HEK293 (cell line): ENCODE results near the gene NUP50.

ENCODE experiments used
- CTCF ChIA-PET: fragments of 350-600 bp; formaldehyde crosslinking; extraction: SDS; loops from one replicate; lab custom pipeline; 2021; ENCODE audit warnings: antibody characterized with exemption; lab: Yijun Ruan, JAX
- POLR2A ChIA-PET: fragments of 300-600 bp; formaldehyde crosslinking; extraction: SDS; loops from one replicate; lab custom pipeline; 2020; ENCODE audit warnings: antibody characterized with exemption, inconsistent platforms; lab: Yijun Ruan, JAX
- H3K27ac ChIP-seq: fragments of 200-500 bp; sonication (Bioruptor generic); 2 replicates; pipeline ENCODE4 v1.5.1; 2014; ENCODE audit warnings: low read depth, low read length, control low read depth, inconsistent platforms; ENCODE audit errors: extremely low read depth
- H3K36me3 ChIP-seq, 2 experiments: fragments of 200-500 bp in 1 of 2; sonication (Bioruptor generic) in 1 of 2; 1 replicate in 1 of 2; 2 replicates in 1 of 2; pipeline ENCODE4 v1.5.1; 2014 to 2017; ENCODE audit warnings: inconsistent platforms in 2 of 2, low read length in 2 of 2; ENCODE audit not compliant: control insufficient read depth in 2 of 2, insufficient read depth in 1 of 2
- H3K4me1 ChIP-seq: fragments of 200-500 bp; sonication (Bioruptor generic); 2 replicates; pipeline ENCODE4 v1.5.1; 2014; ENCODE audit warnings: mild to moderate bottlenecking, low read length, inconsistent platforms; ENCODE audit not compliant: control insufficient read depth, insufficient read depth
- H3K4me3 ChIP-seq: 2 replicates; pipeline ENCODE4 v1.5.1; 2011; ENCODE audit warnings: low read depth, mild to moderate bottlenecking, control low read depth, low read length, moderate library complexity
- H3K9me3 ChIP-seq: fragments of 200-500 bp; sonication (Bioruptor generic); 2 replicates; pipeline ENCODE4 v1.5.1; 2014; ENCODE audit warnings: low read depth, low read length, inconsistent platforms; ENCODE audit not compliant: control insufficient read depth, insufficient read depth
- HIC1 ChIP-seq: fragments of 450-650 bp; formaldehyde crosslinking; IDR thresholded peaks from 2 replicates; pipeline ENCODE4 v1.5.1; 2016; ENCODE audit warnings: missing biosample characterization, missing genetic modification characterization
- KLF17 ChIP-seq: fragments of 450-650 bp; formaldehyde crosslinking; IDR thresholded peaks from 2 replicates; pipeline ENCODE4 v1.5.1; 2016; ENCODE audit warnings: missing biosample characterization, missing genetic modification characterization
- SCRT1 ChIP-seq: fragments of 450-650 bp; formaldehyde crosslinking; IDR thresholded peaks from 2 replicates; pipeline ENCODE4 v1.5.1; 2016; ENCODE audit warnings: missing biosample characterization, missing genetic modification characterization, borderline replicate concordance
- ZBTB10 ChIP-seq: fragments of 450-650 bp; formaldehyde crosslinking; IDR thresholded peaks from 2 replicates; pipeline ENCODE4 v1.5.1; 2016; ENCODE audit warnings: missing biosample characterization, missing genetic modification characterization
- ZBTB26 ChIP-seq: fragments of 450-650 bp; formaldehyde crosslinking; optimal IDR thresholded peaks from 2 replicates; pipeline ENCODE3; 2016; ENCODE audit warnings: missing biosample characterization, mild to moderate bottlenecking, missing genetic modification characterization
- ZNF10 ChIP-seq: fragments of 450-650 bp; formaldehyde crosslinking; IDR thresholded peaks from 2 replicates; pipeline ENCODE4 v1.5.1; 2017; ENCODE audit warnings: missing biosample characterization, missing genetic modification characterization
- ZNF133 ChIP-seq: fragments of 450-650 bp; formaldehyde crosslinking; IDR thresholded peaks from 2 replicates; pipeline ENCODE4 v1.5.1; 2016; ENCODE audit warnings: missing biosample characterization, missing genetic modification characterization
- ZNF148 ChIP-seq: fragments of 450-650 bp; formaldehyde crosslinking; IDR thresholded peaks from 2 replicates; pipeline ENCODE4 v1.5.0; 2017; ENCODE audit warnings: missing biosample characterization, missing genetic modification characterization, borderline replicate concordance
- ZNF239 ChIP-seq: fragments of 450-650 bp; formaldehyde crosslinking; IDR thresholded peaks from 2 replicates; pipeline ENCODE4 v1.5.1; 2016; ENCODE audit warnings: missing biosample characterization, missing genetic modification characterization
- ZNF26 ChIP-seq: fragments of 450-650 bp; formaldehyde crosslinking; IDR thresholded peaks from 2 replicates; pipeline ENCODE4 v1.5.1; 2016; ENCODE audit warnings: missing biosample characterization, missing genetic modification characterization
- ZNF266 ChIP-seq: fragments of 450-650 bp; formaldehyde crosslinking; IDR thresholded peaks from 2 replicates; pipeline ENCODE4 v1.5.1; 2016; ENCODE audit warnings: missing biosample characterization, missing genetic modification characterization, low read depth
- ZNF335 ChIP-seq: fragments of 450-650 bp; formaldehyde crosslinking; conservative IDR thresholded peaks from 2 replicates; pipeline ENCODE4 v1.5.1; 2016; ENCODE audit warnings: missing biosample characterization, missing genetic modification characterization
- ZNF501 ChIP-seq: fragments of 450-650 bp; formaldehyde crosslinking; IDR thresholded peaks from 2 replicates; pipeline ENCODE4 v1.5.1; 2016; ENCODE audit warnings: missing biosample characterization, missing genetic modification characterization
- ZNF513 ChIP-seq: fragments of 450-650 bp; IDR thresholded peaks from 2 replicates; pipeline ENCODE4 v1.5.1; 2018; ENCODE audit warnings: missing biosample characterization, missing genetic modification characterization
- ZNF571 ChIP-seq: fragments of 450-650 bp; formaldehyde crosslinking; IDR thresholded peaks from 2 replicates; pipeline ENCODE4 v1.5.0; 2017; ENCODE audit warnings: missing biosample characterization, missing genetic modification characterization
- ZNF624 ChIP-seq: fragments of 450-650 bp; formaldehyde crosslinking; IDR thresholded peaks from 2 replicates; pipeline ENCODE4 v1.5.1; 2017; ENCODE audit warnings: missing biosample characterization, missing genetic modification characterization
- ZNF645 ChIP-seq: fragments of 450-650 bp; formaldehyde crosslinking; IDR thresholded peaks from 2 replicates; pipeline ENCODE4; 2016; ENCODE audit warnings: missing biosample characterization, missing genetic modification characterization
- ZNF677 ChIP-seq: fragments of 450-650 bp; IDR thresholded peaks from 2 replicates; pipeline ENCODE4 v1.5.0; 2018; ENCODE audit warnings: missing biosample characterization, mild to moderate bottlenecking, missing genetic modification characterization, moderate library complexity
- ZSCAN23 ChIP-seq: fragments of 450-650 bp; formaldehyde crosslinking; IDR thresholded peaks from 2 replicates; pipeline ENCODE4 v1.5.1; 2016; ENCODE audit warnings: missing biosample characterization, missing genetic modification characterization

The NUP50 gene

GRCh38 chr22:45127866-45128265 is 35.9 kb upstream of the NUP50 start:
- ChIA-PET POLR2A (no interaction called here), CTCF (no interaction called here)
- Histone ChIP-seq H3K4me1 (no peaks in the 10 kb centered on the region), H3K4me3 (no peak overlapping the region), H3K9me3 (no peaks in the 10 kb centered on the region), H3K36me3 (peaks cover 0 to 3% of the 10 kb centered on the region in 2 experiments; a peak in 2 of 3 replicates), H3K27ac (no peak overlapping the region)
- TF ChIP-seq ZNF133 (tag by site-specific recombination) (no peak), ZNF266 (no peak), ZNF645 (tag by site-specific recombination) (no peak), ZNF26 (tag by site-specific recombination) (no peak), ZNF571 (tag by site-specific recombination) (no peak), ZNF677 (tag by site-specific recombination) (no peak), ZNF148 (tag by site-specific recombination) (no peak), ZSCAN23 (tag by site-specific recombination) (no peak), SCRT1 (tag by site-specific recombination) (no peak), ZNF624 (tag by site-specific recombination) (no peak), ZNF10 (no peak), ZBTB10 (no peak), KLF17 (tag by site-specific recombination) (no peak)

GRCh38 chr22:45129703-45130524 is 33.8 kb upstream of the NUP50 start:
- Histone ChIP-seq H3K27ac (no peak overlapping the region), H3K4me3 (no peak overlapping the region), H3K36me3 (peaks cover 0 to 14% of the 10 kb centered on the region in 2 experiments; a peak in 2 of 3 replicates), H3K4me1 (no peaks in the 10 kb centered on the region), H3K9me3 (no peaks in the 10 kb centered on the region)
- POLR2A ChIA-PET, result interaction anchor here (1.2 kb wide), 1 partner anchor 34 kb away, joined by 3 read pairs; the partner anchor contains the start of gene NUP50
- CTCF ChIA-PET, result interaction anchor here (0.7 kb wide), 1 partner anchor 251 kb away, joined by 4 read pairs; no protein-coding TSS in a partner anchor
- TF ChIP-seq ZNF335 (tag by site-specific recombination) (no peak), ZNF266 (no peak), ZNF239 (tag by site-specific recombination) (no peak), ZNF513 (tag by site-specific recombination) (no peak), ZBTB26 (tag by site-specific recombination) (no peak), HIC1 (tag by site-specific recombination) (no peak), ZNF501 (tag by site-specific recombination) (no peak)
